ENCODE data around the gene APRT. TPM values are rescaled to one million over a fixed set of nuclear protein-coding genes. Genes with fewer than 3 reads are reported as not detected.

Gene APRT
- total RNA-seq, 1 experiment from 2014 or later, result 311 TPM

DNA sequence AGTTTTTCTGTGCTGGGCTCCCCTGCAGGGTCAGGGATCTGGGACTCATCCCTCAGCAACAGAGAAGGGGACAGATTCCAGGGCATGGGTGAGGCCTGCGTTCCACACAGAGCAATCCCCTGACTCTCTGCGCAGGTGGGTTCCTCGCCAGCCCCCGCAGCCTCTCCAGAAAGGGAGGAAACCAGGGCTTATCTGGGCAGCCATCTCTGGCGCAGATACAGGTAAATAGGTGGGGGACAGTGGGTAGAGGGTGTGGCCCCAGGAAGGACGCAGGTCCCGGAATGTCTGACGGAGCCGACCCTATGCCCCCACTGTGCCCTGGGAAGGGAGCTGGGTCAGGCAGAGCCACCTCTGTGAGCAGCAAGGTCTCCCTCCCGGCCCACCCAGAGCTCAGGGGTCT lies 49.9 kb downstream of the APRT start:
- ATAC-seq (no peak), DNase-seq (ENCODE audit: low read depth, low spot score) (no peak)
- Histone ChIP-seq H3K9me2 (ENCODE audit: insufficient read depth) (no peaks in the 10 kb centered on the region), H3K9me3 (ENCODE audit: control insufficient read depth in 1 of 2, insufficient read depth in 1 of 2, low read depth in 1 of 2, low read length in 2 of 2) (no peaks in the 10 kb centered on the region), H2AFZ (ENCODE audit: low read depth, low read length, poor library complexity, severe bottlenecking) (no peak overlapping the region), H3K9ac (ENCODE audit: low read length) (no peak overlapping the region), H3K4me1 (ENCODE audit: control insufficient read depth in 1 of 2, insufficient read depth in 2 of 2, low read length in 2 of 2) (peaks cover 13 to 65% of the 10 kb centered on the region in 2 experiments; a peak in 3 of 4 replicates), H3K36me3 (ENCODE audit: control insufficient read depth in 1 of 2, insufficient read depth in 2 of 2, low read length in 2 of 2) (peaks cover 2 to 13% of the 10 kb centered on the region in 2 experiments; a peak in 1 of 4 replicates), H3K4me3 (replicated peaks in 1 of 2; ENCODE audit: low read depth in 1 of 2, low read length in 2 of 2) (no peak overlapping the region), H3K4me2 (ENCODE audit: low read length) (no peak overlapping the region), H3K27ac (ENCODE audit: low read depth, low read length) (no peak overlapping the region), H4K20me1 (ENCODE audit: insufficient read depth) (peaks cover 8% of the 10 kb centered on the region; the same call in 1 of the 2 replicates), H3K79me2 (ENCODE audit: insufficient read depth, low read length) (peaks cover 99% of the 10 kb centered on the region), H3K27me3 (ENCODE audit: insufficient read depth, low read length) (no peaks in the 10 kb centered on the region)
- intact Hi-C loops (cut with micrococcal nuclease), result no loop called here
- ChIA-PET CTCF (interaction anchor here (1.5 kb wide), 1 partner anchor 24 kb away, joined by 6 read pairs; no protein-coding TSS in a partner anchor), RAD21 (ENCODE audit: low non-redundant PET in 1 of 2, low total read pairs in 2 of 2, uncharacterized antibody in 2 of 2, unreplicated experiment in 2 of 2) (no interaction called here), POLR2A (interaction anchor here (1.1 kb wide), 1 partner anchor 32 kb away, joined by 7 read pairs; no protein-coding TSS in a partner anchor)
- BruUV-seq (replicated peaks), result no TSS peak
- TF ChIP-seq, protein P1, sequence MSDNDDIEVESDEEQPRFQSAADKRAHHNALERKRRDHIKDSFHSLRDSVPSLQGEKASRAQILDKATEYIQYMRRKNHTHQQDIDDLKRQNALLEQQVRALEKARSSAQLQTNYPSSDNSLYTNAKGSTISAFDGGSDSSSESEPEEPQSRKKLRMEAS (IDR thresholded peaks at IDR 0.05), result no peak
- TF ChIP-seq YY1 (IDR thresholded peaks at IDR 0.05; ENCODE audit: extremely low read depth, insufficient replicate concordance, low read depth, low read length) (no peak), SRF (IDR thresholded peaks at IDR 0.05; ENCODE audit: low read depth) (no peak), POLR2AphosphoS5 (IDR thresholded peaks at IDR 0.05; ENCODE audit: low read depth, low read length) (no peak), CBX3 (IDR thresholded peaks at IDR 0.05; ENCODE audit: low read depth) (no peak), ZNF274 (IDR thresholded peaks at IDR 0.05; ENCODE audit: low read depth, low read length) (no peak), JUND (IDR thresholded peaks at IDR 0.05) (no peak)
- TF ChIP-seq, protein P2, sequence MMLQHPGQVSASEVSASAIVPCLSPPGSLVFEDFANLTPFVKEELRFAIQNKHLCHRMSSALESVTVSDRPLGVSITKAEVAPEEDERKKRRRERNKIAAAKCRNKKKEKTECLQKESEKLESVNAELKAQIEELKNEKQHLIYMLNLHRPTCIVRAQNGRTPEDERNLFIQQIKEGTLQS (IDR thresholded peaks at IDR 0.05), result no peak

DNA sequence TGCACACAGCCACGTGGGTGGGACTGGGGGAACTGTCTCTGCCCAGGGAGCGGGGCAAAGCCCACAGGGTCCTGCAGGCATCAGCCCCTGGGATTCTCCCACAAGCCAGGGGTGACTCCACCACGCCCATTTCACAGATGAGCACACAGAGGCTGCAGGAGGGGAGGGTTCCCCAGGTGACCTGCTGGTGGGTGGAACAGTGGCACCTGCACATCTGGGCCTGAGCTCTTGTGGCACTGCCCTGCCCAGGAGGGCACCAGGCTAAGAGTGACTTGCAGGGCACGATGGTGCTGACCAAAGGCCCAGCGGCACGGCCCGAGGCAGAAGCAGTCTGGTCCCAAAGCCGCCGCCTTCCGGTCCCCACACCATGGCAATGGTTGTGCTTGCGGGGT lies 50.6 kb downstream of the APRT start:
- TF ChIP-seq SP1 (IDR thresholded peaks at IDR 0.05; ENCODE audit: low read depth) (no peak), ZNF274 (IDR thresholded peaks at IDR 0.05; ENCODE audit: low read depth, low read length) (no peak), ELF1 (IDR thresholded peaks at IDR 0.05; ENCODE audit: borderline replicate concordance, low read depth) (no peak), EZH2 (IDR thresholded peaks at IDR 0.05) (no peak), CBX3 (IDR thresholded peaks at IDR 0.05; ENCODE audit: low read depth) (no peak)
- TF ChIP-seq, protein P2 (IDR thresholded peaks at IDR 0.05), result no peak
- TF ChIP-seq, protein P1 (IDR thresholded peaks at IDR 0.05), result no peak
- H4K20me1 ChIP-seq (ENCODE audit: insufficient read depth), result peaks cover 9% of the 10 kb centered on the region; the same call in 1 of the 2 replicates
- H2AFZ ChIP-seq (ENCODE audit: low read depth, low read length, poor library complexity, severe bottlenecking), result no peak overlapping the region
- CTCF ChIA-PET, result interaction anchor here (1.5 to 1.8 kb wide), 2 partner anchors 24 kb away, joined by 6 read pairs; no protein-coding TSS in a partner anchor
- no peaks in the 10 kb centered on the region for H3K27me3 ChIP-seq (ENCODE audit: insufficient read depth, low read length)
- no peaks in the 10 kb centered on the region for H3K9me2 ChIP-seq (ENCODE audit: insufficient read depth)
- H3K4me3 ChIP-seq (replicated peaks in 1 of 2; ENCODE audit: low read depth in 1 of 2, low read length in 2 of 2), result no peak overlapping the region
- no peak overlapping the region for H3K4me2 ChIP-seq (ENCODE audit: low read length)
- no peak overlapping the region; the same call in 1 of the 2 replicates for H3K27ac ChIP-seq (ENCODE audit: low read depth, low read length)
- POLR2A ChIA-PET, result no interaction called here
- DNase-seq (ENCODE audit: low read depth, low spot score) (no peak), ATAC-seq (no peak)
- intact Hi-C loops (cut with micrococcal nuclease), result no loop called here
- peaks cover 2 to 13% of the 10 kb centered on the region in 2 experiments; a peak in 1 of 4 replicates for H3K36me3 ChIP-seq (ENCODE audit: control insufficient read depth in 1 of 2, insufficient read depth in 2 of 2, low read length in 2 of 2)
- H3K4me1 ChIP-seq (ENCODE audit: control insufficient read depth in 1 of 2, insufficient read depth in 2 of 2, low read length in 2 of 2), result peaks cover 13 to 59% of the 10 kb centered on the region in 2 experiments; a peak in 3 of 4 replicates
- no peaks in the 10 kb centered on the region for H3K9me3 ChIP-seq (ENCODE audit: control insufficient read depth in 1 of 2, insufficient read depth in 1 of 2, low read depth in 1 of 2, low read length in 2 of 2)
- RAD21 ChIA-PET (ENCODE audit: low non-redundant PET in 1 of 2, low total read pairs in 2 of 2, uncharacterized antibody in 2 of 2, unreplicated experiment in 2 of 2), result no interaction called here
- H3K9ac ChIP-seq (ENCODE audit: low read length), result no peak overlapping the region
- H3K79me2 ChIP-seq (ENCODE audit: insufficient read depth, low read length), result peaks cover 97% of the 10 kb centered on the region
- no TSS peak for BruUV-seq (replicated peaks)
